NCI-H1417 treated with DMSO at 0.1 percent for 48 hours (cell line): ENCODE measurements around the gene PHF20.
"Not testable (repeated sequence)": the region's sequence is repeated elsewhere in the genome, so short reads cannot be mapped to it uniquely, and the experiment has no call there.

Source experiments
- DNase-seq: peaks from one replicate; lab custom pipeline; 2025; lab: John Stamatoyannopoulos, UW

The PHF20 gene

DNA sequence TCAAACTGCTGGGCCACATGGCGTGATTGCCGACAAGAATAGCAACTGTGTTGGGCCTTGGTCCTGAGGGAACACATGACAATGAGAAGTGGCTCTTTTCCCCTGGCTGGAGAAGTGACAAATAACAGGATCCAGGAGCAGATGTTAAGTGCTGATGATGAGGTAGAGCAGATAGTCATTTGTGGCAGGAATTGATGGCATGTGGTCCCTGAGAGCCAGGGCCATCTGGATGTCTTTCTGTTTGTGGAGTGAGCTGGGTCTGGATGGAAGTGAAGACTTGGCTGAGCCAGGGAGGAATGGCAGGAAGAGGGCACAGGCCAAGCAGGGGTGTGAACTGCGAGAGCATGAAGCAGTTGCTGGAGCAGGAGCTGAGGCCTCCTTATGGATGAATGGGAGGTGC is 114.7 kb downstream of the PHF20 start:
- no peak for DNase-seq

DNA sequence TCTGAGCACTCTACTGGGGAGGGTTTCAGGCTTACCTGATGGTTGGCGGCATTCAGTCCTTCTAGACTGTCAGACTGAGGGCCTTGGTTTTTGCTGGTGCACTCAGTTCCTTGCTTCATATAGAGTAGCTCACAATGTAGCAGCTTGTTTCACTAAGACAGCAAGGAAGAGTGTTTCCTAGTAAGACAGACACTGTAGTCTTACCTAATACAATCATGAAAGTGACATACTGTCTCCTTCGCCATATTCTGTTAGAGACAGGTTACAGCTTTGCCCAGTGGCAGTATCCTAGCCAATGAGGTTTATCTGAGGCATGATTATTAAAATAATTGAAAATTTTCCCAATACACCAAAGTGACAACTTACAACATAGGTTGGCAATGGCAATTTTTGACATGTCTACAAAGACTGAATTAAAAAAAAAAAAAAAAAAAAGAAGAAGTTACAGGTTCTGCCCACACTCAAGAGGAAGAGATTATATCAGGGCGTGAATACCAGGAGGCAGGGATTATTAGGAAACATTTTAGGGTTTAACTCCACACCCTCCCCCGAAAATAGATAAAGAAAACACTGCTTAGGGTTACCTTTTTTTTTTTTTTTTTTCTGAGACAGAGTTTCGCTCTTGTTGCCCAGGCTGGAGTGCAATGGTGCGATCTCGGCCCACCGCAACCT is 115.7 kb downstream of the PHF20 start:
- no peak for DNase-seq

DNA sequence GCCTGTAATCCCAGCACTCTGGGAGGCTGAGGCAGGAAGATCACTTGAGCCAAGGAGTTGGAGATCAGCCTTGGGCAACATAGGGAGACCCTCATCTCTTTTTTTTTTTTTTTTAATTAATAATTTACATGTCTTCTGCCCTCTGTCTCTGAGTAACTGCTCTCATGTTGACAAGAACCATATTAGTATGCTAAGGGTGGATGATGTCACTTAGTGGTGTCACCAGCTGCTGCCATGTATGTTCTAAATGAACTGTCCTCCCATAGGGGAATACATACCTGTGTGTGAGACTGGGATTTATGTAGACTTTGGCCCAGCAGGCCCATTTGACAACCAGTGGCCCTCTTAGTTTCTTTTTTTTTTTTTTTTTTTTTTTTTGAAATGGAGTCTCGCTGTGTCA is 116.8 kb downstream of the PHF20 start:
- no peak for DNase-seq

DNA sequence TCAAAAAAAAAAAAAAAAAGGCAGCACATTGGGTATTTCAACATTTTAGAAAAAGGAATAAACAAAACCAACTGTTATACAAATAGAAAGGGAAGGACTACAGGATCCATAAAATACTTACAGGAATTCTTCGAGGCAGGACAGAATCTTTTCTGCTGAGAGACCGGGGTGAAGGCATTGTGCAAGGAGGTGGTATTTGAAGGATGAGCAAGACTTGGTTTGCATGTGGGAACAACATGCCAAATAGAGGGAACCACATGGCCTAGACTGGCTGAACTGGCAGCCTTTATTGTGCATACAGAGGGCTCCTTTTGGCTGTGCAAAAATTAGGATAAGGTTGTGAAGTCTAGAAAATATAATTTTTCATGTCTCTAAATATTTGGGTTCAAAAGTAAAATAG is 119.6 kb downstream of the PHF20 start:
- no peak for DNase-seq

DNA sequence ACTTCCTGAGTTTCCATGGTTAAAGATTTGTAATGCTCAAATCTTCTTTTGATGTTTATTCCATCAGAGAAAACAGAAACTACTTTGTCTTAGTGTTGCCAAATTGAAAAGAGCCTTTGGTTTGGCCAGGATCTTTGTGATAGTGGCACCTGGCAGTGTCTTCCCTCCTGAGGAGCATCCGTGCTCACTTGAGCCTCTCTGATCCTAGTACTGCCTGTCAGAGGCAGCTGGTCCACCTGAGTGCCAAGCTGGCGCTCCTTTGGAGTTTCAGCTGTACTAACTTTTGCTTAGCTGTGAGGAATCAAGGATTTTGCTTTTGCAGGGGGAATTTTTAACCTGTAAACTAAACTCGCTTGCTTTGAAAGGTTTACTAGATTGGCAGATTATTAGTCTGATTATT is 121.1 kb downstream of the PHF20 start:
- no peak for DNase-seq

DNA sequence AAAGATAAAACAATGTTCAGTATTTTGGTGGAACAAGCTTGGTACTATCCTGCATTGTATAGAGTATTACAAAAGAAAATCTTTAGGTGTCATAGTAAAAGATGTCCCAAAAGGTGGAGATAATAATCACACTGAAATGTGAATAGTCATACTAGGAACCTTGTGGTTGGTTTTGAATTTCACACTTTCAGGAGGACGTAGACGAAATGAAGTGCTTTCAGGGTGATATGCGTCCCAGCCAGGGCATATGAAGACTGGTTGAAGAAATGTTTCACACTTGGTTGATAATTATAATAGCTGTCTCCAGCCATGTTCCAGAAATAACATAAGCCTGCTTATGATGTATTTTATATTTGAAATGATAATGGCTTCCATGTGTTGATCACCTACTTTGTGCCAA is 122.1 kb downstream of the PHF20 start:
- DNase-seq: no peak

DNA sequence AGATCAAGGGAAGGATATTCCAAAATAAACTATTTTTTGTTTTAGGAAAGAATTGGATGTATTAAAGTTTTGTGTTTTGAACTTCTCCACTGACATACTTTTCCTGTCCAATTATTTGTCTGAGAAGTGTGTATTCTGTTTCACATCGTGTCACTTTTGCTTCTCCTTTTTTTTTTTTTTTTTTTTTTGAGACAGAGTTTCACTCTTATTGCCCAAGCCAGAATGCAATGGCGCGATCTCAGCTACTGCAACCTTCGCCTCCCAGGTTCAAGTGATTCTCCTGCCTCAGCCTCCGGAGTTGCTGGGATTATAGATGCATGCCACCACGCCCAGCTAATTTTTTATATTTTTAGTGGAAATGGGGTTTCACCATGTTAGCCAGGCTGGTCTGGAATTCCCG is 123.7 kb downstream of the PHF20 start:
- DNase-seq: not testable (repeated sequence)

DNA sequence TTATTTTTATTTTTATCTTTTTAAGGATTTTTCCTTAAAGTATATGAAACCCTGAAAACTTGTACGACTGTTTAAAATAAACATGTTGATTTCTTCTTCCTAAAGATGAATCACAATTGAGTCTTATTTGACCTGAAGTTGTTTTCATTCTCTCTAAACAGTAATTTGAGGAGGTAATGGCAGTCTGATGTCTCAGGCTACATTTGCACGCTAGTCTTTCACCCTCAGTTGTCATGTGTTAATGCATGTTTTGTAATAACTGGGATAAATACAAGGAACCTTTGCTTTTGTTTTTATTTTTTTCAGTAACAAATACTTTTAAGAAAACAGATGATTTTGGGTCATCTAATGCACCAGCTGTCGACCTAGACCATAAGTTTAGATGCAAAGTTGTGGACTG is 127.2 kb downstream of the PHF20 start:
- no peak for DNase-seq

DNA sequence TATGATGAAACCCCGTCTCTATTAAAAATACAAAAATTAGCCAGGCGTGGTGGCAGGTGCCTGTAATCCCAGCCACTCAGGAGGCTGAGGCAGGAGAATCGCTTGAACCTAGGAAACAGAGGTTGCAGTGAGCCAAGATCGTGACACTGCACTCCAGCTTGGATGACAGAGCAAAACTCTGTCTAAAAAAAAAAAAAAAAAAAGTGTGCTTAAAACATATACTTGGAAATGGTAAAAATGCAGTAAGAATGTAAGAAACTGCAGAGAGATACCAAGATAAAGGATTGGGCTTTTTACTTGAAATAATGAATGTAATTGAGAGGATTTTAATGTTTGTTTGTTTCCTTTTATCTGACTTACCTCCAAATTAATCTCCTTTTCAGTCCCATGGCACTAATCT is 129.4 kb downstream of the PHF20 start:
- not testable (repeated sequence) for DNase-seq

DNA sequence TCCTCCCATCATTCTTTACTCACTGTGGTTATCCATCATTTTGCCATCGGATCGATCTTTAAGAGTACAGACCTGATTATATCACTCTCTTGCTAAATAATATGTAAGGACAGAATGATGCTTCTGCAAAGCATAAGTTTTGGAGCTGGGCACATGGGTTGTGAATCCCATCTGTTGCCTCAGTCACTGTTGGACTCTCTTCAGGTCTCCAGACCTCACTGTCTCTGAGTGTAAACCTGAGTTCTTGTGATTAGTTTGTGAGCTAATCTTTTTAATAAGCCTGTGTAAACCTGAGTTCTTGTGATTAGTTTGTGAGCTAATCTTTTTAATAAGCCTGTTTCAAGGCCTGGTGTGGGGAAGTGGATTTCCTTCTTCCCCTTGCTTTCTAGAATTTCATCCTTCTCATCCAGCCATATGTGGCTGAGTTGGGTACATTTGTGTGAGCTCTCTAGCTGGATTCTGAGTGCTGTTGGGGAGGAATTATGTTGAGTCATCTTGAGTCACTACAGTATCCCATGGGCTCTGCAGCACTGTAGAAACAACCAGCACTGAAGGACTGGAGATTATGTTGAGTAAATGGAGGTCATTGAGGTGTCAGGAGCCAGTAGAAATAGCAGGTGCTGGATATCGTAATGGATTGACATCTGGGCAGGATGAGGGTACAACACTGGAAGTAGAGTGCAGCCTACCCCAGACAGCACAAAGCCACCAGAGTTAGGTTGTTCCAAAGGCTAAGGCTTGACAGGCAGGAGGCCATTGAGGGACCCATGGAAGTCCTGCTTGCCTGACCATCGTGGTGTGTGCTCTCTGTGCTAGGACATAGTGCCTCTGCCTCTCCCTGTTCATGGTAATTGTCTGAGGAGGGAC is 130.1 kb downstream of the PHF20 start:
- no peak for DNase-seq

DNA sequence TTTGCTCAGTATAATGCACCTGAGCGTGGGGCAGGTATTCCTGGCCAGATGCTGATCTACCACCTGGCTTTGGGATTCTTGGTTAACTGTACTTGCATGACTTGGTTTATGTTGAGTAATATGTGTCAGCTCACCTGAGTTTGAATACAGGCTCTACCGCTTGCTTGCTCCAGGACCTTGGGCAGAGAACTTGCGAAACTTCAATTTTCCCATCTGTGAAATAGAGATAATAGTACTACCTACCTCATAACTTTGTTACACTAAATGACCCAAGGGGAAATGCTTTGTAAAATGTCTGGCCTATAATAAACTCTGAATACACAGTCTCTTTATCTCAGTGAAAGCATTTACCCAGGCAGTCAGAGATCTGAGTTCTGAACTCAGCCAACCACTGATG is 130.7 kb downstream of the PHF20 start:
- no peak for DNase-seq

DNA sequence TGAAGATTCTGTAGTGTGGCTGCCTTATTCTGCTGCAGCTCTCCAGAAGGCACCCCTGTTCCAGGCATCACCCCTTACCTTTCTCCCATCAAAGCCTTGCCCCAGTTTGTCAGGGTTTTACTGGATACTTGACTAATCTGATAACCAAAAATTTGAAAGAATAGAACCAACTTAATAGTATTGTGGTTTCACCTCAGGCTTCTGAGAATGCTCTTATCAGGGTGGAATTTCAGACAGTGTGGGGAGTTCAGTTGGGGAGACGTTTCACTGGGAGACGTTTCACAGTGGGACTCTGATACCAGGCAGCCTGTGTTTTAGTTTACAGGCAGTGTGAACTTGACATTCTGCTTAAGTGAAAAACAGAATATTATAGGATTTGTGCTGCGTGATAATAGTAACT is 132.0 kb downstream of the PHF20 start:
- DNase-seq: no peak

DNA sequence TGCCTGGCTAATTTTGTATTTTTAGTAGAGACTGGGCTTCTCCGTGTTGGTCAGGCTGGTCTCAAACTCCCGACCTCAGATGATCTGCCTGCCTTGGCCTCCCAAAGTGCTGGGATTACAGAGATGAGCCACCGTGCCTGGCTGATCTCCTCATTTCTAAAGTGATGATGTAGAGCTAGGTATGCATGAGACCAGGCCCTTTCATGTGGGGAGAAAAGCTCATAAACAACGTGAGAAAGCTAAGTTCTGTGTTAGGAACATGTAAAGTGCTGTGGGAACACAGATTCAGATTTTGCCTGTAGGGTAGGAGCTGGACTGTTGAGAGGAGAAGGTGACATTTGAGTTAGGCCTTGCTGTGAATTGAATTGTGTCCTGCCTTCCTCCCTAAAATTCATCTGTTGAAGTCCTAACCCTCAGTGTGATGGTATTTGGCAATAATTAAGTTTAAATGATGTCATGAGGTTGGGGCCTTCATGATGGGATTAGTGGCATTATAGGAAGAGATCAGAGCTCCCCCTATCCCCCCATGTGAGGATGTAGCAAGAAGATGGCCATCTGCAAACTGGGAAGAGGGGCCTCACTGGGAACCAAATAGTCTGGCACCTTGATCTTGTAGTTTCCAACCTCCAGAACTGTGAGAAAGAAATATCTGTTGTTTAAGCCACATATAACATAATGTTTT is 133.3 kb downstream of the PHF20 start:
- DNase-seq: no peak

DNA sequence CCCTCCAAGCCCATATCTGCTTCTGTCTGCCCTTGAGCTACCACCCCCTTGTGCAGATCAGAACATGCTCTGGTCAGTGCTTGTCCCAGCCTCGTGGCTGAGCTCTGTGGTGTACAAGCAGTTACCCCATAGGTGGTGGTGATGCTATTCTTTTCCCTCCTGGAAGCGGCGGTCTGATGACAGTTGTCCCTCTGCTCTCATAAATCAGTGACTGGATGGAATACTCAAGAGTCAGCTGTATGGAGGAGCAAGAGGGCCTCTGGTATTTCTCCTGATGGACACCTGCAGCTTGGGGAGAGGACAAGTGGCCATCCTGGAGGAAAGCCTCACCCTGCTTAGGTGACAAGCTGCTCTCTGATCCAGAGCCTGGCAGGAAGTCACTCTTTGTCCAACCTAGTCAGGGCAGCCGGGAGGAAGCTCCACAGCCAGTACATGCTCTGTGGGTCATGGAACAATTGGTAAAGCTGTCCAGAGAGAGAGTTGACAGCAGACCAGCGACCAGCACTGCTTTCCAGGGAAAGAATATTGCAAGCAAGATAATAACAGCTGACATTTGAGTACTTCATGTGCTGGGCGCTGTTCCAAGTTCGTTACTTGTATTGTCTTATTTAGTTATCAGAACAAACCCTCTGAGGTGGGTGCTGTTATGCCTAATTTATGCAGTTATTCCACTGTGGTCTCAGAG is 135.3 kb downstream of the PHF20 start:
- DNase-seq: no peak

DNA sequence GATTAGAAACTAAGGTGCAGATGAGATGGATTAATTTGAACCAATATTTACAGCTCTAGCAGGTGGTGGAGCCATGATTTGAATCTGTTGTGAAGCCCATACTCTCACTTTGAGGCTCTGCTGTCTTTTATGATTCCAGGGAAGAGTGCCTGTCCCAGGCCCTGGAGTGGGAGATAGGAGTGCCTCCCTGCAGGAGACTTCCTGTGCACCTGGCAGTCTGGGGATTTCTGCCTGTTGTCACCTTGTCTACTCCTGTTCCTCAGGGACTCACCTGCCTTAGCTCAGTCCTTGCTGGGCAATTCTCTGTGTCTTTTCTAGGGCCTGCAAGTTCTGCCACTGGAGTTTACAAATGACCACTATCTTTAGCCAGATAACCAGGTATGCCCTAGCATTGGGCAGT is 136.2 kb downstream of the PHF20 start:
- no peak for DNase-seq

DNA sequence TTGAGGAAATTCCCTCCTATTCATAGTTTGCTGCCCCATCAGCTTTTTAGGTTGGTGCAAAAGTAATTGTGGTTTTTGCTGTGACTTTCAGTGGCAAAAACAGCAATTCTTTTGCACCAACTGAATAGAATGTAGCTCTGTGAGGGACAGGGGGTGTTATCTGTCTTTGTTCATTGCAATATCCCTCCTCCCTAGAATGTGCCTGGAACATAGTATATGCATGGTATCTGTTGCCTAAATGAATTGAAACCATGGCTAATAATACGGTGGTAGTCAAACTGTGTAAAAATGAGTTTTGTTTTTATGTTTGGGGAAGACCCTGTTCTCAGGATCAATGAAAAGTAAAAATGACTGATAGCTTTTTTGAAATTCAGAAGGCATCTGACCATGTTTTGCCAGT is 137.4 kb downstream of the PHF20 start:
- no peak for DNase-seq

DNA sequence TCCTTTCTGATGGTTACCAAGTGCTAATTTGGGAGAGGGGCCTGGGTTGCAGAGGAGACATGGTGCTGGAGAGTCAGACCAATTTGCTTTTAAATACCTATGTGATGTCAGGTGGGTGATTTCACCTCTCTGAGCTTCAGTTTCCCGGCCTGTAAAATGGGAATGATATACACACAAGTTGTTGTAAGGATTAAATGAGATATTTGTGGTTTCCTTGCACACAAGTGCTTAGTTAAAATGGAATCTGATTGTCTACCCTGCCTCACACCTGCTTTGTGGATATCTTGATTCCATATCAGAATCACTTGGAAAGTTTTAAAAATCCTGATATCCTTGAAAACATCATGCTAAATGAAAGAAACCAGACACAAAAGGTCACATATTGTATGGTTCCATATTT is 138.0 kb downstream of the PHF20 start:
- no peak for DNase-seq

DNA sequence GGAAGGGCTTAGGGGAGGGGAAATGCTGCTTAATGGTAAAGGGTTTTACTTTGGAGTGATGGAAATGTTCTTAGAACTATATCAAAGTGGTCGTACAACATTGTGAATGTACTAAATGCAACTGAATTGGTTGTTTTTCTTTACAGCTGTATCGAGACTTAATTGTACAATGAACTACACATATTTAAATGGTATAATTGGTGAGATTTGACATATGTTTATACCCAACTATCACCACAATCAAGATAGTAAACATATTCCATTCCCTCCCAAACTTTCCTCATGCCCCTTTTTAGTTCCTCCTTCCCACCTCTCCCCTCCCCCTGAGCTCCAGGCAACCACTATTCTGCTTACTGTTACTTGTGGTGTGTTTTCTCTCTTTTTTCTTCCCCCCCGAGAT is 138.4 kb downstream of the PHF20 start:
- no peak for DNase-seq

DNA sequence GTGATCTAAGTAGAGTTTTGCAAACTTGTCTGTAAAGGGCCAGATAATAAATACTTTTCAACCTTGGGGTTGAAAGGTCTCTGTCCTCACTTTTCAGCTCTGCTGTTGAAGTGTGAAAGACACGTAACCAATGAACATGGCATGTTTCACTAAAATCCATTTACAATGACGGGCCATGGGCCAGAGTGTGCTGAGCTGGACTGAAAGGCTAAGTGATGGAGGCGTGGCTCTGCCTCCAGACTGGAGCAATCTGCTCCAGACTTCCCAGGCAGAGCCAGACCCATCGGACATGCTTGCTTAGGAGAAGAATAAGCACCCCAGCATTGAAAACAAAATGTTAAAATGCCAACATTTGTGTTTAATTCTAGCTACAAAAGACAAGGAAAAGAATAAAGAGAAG is 141.1 kb downstream of the PHF20 start:
- no peak for DNase-seq

DNA sequence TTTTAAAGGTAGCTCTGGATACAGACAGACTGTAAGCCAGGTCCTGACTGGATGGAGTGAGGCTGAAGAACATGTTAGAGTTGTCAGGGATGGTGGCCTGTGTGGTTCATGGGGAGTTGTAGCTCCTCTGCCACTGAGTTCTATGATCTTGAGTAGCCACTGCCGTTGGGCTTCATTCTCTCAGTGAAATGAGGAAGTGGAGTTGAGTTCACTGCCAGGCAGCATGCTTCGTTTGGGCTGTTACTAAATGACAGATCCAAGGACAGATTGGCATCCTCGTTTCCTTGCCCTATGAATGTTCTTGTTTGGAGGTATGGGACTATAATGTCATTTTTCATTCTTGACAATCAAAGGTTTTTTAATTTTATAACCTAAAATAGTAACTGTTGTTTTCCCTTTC is 145.3 kb downstream of the PHF20 start:
- no peak for DNase-seq

DNA sequence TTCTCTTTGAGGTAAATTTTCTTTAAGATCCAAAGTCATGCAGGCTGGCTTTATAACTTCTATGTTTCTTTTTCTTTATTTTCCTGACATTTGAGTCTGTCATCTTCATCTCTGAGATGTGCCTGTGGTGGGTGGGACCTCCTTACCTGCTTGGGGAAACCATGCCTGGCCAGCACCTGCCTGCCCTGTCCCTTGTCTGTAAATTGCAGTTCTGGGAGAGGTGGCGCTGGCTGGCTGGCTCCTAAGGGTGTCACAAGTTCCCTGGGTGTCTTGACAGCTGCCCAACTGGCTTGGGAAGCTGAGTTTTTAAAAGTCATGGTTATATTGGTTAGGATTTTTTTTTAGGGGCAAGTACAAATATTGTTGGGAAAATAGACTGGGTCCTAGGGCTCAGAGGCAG is 146.2 kb downstream of the PHF20 start:
- no peak for DNase-seq

DNA sequence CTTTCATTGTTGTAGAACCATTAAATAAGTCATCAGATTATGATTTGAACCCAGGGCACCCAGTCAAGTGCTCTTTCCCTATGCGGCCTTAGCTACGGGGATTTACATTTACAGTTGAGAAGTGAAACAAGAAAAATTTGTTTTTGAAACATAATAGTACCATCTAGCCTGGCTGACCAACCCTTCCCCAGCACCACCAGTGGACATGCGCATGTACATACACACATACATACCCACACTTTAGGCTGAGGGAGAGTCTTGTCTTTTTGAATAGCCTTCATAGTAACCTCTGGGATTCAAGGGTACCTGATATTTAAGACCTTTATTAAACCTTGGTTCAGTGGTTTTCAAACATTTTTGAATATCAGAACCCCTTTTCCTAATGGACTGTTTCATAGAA is 148.7 kb downstream of the PHF20 start:
- no peak for DNase-seq

DNA sequence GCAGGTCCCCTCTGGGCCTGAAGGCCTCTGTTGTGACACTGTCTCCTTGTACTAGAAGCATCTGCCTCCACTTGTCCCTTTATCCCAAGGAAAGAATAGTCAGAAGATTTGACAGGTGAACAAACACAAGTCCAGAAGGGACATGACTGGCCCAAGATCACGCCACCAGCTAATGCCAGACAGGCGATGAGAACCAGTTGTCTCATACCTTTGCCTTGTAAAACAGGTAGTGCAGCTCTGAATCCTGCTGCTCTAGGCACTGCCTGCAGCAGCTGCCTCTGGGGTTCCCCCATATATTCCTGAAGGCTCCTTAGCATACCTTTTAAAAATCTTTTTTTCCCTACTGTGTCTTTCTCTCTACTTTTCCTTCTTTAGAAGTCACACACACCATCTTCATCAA is 157.5 kb downstream of the PHF20 start:
- no peak for DNase-seq
